Fibroblast of peridontal ligament (primary cell): ENCODE data around the gene ATP9A.
"Not testable (repeated sequence)": the region's sequence is repeated elsewhere in the genome, so short reads cannot be mapped to it uniquely, and the experiment has no call there.

Experiments
- DNase-seq: peaks from one replicate; pipeline ENCODE4 v3.0.0-alpha.2; 2010; ENCODE audit errors: extremely low read depth

The ATP9A gene

GRCh38 chr20:51797357-51798025 lies 29.3 kb upstream of the ATP9A start:
- DNase-seq = peak; percentile 33

- no peak for DNase-seq
Measured at GRCh38 chr20:51796340-51796739, 28.1 kb upstream of the ATP9A start.

GRCh38 chr20:51792960-51793359 lies 24.8 kb upstream of the ATP9A start:
- DNase-seq = no peak

- DNase-seq = no peak
Measured at GRCh38 chr20:51791626-51792025, 23.4 kb upstream of the ATP9A start.

GRCh38 chr20:51790256-51790655 lies 22.1 kb upstream of the ATP9A start:
- no peak for DNase-seq

GRCh38 chr20:51789434-51789833 lies 21.2 kb upstream of the ATP9A start:
- DNase-seq = no peak

- DNase-seq = no peak
Measured at GRCh38 chr20:51788822-51789221, 20.6 kb upstream of the ATP9A start.

- DNase-seq = no peak
Measured at GRCh38 chr20:51784299-51784698, 16.1 kb upstream of the ATP9A start.

GRCh38 chr20:51778229-51778759 lies 10.1 kb upstream of the ATP9A start:
- not testable (repeated sequence) for DNase-seq

- DNase-seq = no peak
Measured at GRCh38 chr20:51775241-51775640, 7.1 kb upstream of the ATP9A start.

GRCh38 chr20:51772236-51772635 lies 4.0 kb upstream of the ATP9A start:
- DNase-seq = no peak

- DNase-seq = no peak
Measured at GRCh38 chr20:51769976-51770615, 1.9 kb upstream of the ATP9A start.

- no peak for DNase-seq
Measured at GRCh38 chr20:51768759-51769517, 748 bp upstream of the ATP9A start.

GRCh38 chr20:51766994-51767866 lies 960 bp downstream of the ATP9A start:
- DNase-seq = no peak

GRCh38 chr20:51765381-51765780 lies 2.8 kb downstream of the ATP9A start:
- DNase-seq = not testable (repeated sequence)

GRCh38 chr20:51763965-51764602 lies 4.1 kb downstream of the ATP9A start:
- DNase-seq = peak; percentile 58

GRCh38 chr20:51760905-51761546 lies 7.2 kb downstream of the ATP9A start:
- DNase-seq = peak; percentile 36

GRCh38 chr20:51759769-51760510 lies 8.2 kb downstream of the ATP9A start:
- no peak for DNase-seq

GRCh38 chr20:51758978-51759544 lies 9.1 kb downstream of the ATP9A start:
- no peak for DNase-seq

GRCh38 chr20:51757226-51757625 lies 11.0 kb downstream of the ATP9A start:
- DNase-seq = no peak
